Tibial nerve (tissue), 4 donors: ENCODE data around the gene TAF8.

Experiments used
- CTCF ChIP-seq, 5 experiments: fragments of 200-600 bp in 3 of 5; fragments of 450-650 bp in 2 of 5; sonication (generic) in 3 of 5; IDR thresholded peaks; one replicate each; pipeline ENCODE4 v1.5.1; 2016 to 2019; ENCODE audit warnings: antibody characterized with exemption in 5 of 5, mild to moderate bottlenecking in 3 of 5, moderate library complexity in 2 of 5
- EP300 ChIP-seq, 2 donors: sonication (generic); formaldehyde crosslinking; IDR thresholded peaks; one replicate each; pipeline ENCODE4 v1.6.1; 2017; ENCODE audit warnings: antibody characterized with exemption in 2 of 2, mild to moderate bottlenecking in 1 of 2
- POLR2A ChIP-seq, 2 donors: fragments of 450-650 bp; IDR thresholded peaks; one replicate each; pipeline ENCODE4 v1.6.1; 2017; ENCODE audit warnings: antibody characterized with exemption in 2 of 2, mild to moderate bottlenecking in 2 of 2, moderate library complexity in 2 of 2

- TF ChIP-seq CTCF (IDR thresholded peaks at IDR 0.05) (no peak), POLR2A (IDR thresholded peaks at IDR 0.05) (no peak), EP300 (IDR thresholded peaks at IDR 0.05) (no peak)
Measured at GRCh38 chr6:42066156-42066675, 15.9 kb downstream of the TAF8 start.
